ENCODE measurements around the gene PCGF5. TPM values are rescaled to one million over a fixed set of nuclear protein-coding genes. Genes with fewer than 3 reads are reported as not detected.

PCGF5 gene
- polyA plus RNA-seq, 1 experiment = 10.7 TPM

DNA sequence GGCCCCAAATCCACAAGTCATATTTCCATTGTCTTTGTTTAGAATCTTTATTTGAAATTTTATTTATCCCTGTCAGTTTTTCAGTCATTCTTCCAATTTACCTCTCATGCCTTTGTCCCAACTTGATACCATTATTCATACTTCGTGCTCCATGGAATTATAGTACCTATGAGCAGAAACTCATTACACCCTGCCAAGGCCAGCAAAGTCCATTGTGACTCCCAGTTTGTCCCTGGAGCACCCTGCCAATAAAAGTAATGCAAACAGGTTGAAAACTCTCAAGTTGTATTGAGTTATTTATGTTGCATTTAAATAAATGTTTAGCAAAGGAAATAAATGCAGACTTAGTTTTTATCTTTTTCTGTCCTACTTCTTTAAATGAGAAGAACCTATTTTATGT, 19.3 kb downstream of the PCGF5 start:
- ChIA-PET POLR2A (no interaction called here), CTCF (interaction anchor here (1.1 to 1.3 kb wide), 3 partner anchors 11 to 241 kb away, joined by 3 to 4 read pairs (median 3); no protein-coding TSS in a partner anchor)
- TF ChIP-seq, protein P1, sequence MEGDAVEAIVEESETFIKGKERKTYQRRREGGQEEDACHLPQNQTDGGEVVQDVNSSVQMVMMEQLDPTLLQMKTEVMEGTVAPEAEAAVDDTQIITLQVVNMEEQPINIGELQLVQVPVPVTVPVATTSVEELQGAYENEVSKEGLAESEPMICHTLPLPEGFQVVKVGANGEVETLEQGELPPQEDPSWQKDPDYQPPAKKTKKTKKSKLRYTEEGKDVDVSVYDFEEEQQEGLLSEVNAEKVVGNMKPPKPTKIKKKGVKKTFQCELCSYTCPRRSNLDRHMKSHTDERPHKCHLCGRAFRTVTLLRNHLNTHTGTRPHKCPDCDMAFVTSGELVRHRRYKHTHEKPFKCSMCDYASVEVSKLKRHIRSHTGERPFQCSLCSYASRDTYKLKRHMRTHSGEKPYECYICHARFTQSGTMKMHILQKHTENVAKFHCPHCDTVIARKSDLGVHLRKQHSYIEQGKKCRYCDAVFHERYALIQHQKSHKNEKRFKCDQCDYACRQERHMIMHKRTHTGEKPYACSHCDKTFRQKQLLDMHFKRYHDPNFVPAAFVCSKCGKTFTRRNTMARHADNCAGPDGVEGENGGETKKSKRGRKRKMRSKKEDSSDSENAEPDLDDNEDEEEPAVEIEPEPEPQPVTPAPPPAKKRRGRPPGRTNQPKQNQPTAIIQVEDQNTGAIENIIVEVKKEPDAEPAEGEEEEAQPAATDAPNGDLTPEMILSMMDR (IDR thresholded peaks at IDR 0.05; ENCODE audit: insufficient read depth, low read depth, low read length) = no peak
- H3K4me3 ChIP-seq (ENCODE audit: low read depth, low read length) = no peak overlapping the region
- H3K36me3 ChIP-seq (ENCODE audit: control insufficient read depth, insufficient read depth, low read length) = no peaks in the 10 kb centered on the region
- DNase-seq (ENCODE audit: low read depth) = no peak
- H3K27me3 ChIP-seq (ENCODE audit: control insufficient read depth, insufficient read depth, low read length) = no peaks in the 10 kb centered on the region

DNA sequence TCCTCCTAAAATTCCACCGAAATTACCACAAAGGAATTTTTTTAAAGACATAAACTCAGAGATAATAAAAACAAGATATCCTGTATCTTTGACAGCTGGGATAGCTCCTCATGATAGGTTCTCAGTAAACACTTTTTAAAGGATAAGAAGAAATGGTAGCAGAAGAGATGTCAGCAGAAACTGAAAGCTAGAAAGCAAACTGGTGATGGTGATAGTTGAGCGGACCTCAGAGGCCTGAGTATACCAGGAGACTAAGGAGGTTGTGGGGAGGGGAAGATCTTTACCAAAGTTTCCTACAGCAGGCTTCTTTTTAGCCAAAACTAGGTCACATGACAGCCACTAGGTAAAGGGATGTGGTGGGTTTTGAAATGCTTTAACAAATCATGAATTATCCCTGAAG, 22.5 kb downstream of the PCGF5 start:
- Histone ChIP-seq H3K4me3 (ENCODE audit: low read depth, low read length) (no peak overlapping the region), H3K27me3 (ENCODE audit: control insufficient read depth, insufficient read depth, low read length) (no peaks in the 10 kb centered on the region), H3K36me3 (ENCODE audit: control insufficient read depth, insufficient read depth, low read length) (no peaks in the 10 kb centered on the region)
- CTCF ChIA-PET = interaction anchor here (0.7 kb wide), 1 partner anchor 8 kb away, joined by 3 read pairs; no protein-coding TSS in a partner anchor
- TF ChIP-seq, protein P1 (IDR thresholded peaks at IDR 0.05; ENCODE audit: insufficient read depth, low read depth, low read length) = no peak
- POLR2A ChIA-PET = no interaction called here
- no peak for DNase-seq (ENCODE audit: low read depth)

DNA sequence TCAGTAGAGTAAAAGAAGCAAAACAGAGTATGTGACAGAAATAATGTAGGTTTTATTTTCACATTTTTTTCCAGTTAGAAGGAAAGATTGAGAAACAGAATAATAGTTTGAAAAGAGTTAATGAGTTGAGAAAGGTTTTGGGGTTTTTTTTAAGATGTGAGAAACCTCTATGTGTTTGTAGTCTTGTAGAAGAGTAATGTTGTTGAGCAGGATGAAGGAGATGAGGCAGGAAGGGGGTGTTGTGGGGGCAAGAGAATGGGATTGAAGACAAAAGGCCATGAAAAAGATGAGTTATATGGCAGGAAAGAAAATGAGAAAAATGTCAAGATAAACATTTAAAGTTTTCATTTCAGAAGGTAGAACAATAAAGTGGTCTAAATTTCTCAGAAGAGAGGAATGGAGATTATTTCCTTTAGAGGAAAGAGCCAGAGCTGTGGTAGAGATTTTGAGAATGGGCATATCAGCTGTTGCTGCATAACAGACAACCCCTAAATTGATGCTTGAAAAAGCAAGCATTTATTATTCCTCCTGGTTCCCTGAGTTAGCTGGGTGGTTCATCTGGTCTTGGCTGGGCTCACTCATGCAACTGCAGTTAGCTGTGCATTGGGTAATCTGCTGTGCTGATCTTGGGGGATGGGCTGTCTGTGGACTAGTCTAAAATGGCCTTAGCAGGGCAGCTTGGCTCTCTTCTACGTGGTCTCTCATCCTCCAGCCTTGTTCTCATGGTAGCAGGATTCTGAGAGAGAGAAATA, 27.1 kb downstream of the PCGF5 start:
- Histone ChIP-seq H3K4me3 (ENCODE audit: low read depth, low read length) (no peak overlapping the region), H3K36me3 (ENCODE audit: control insufficient read depth, insufficient read depth, low read length) (no peaks in the 10 kb centered on the region), H3K27me3 (ENCODE audit: control insufficient read depth, insufficient read depth, low read length) (no peaks in the 10 kb centered on the region)
- no peak for DNase-seq (ENCODE audit: low read depth)
- TF ChIP-seq, protein P1 (IDR thresholded peaks at IDR 0.05; ENCODE audit: insufficient read depth, low read depth, low read length) = no peak
- ChIA-PET CTCF (interaction anchor here (1.8 to 7.2 kb wide), 3 partner anchors 204 to 336 kb away, joined by 5 to 76 read pairs (median 63); no protein-coding TSS in a partner anchor), POLR2A (no interaction called here)

DNA sequence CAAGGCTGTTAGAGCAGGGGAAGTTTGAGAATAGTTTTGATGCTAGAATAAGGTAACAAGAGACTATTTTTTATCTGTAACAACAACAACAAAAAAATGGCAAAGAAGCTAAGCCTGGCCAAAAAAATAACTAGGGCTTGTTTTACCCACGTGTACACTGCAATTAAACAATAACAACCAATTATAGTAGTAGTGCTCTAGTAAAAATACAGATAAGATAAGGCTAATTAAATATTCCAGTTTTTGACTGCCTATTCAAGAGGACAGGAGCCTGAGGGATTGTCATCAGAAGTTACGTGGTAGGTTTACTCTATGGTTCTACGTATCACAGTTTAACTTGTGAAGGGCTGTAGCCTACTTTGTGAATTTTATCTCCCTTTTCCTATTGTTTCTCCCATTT, 29.2 kb downstream of the PCGF5 start:
- ChIA-PET POLR2A (no interaction called here), CTCF (interaction anchor here (0.7 to 7.2 kb wide), 11 partner anchors 8 to 370 kb away, joined by 4 to 76 read pairs (median 5); no protein-coding TSS in a partner anchor)
- DNase-seq (ENCODE audit: low read depth) = no peak
- H3K36me3 ChIP-seq (ENCODE audit: control insufficient read depth, insufficient read depth, low read length) = peaks cover 2% of the 10 kb centered on the region; the same call in 1 of the 2 replicates
- TF ChIP-seq, protein P1 (IDR thresholded peaks at IDR 0.05; ENCODE audit: insufficient read depth, low read depth, low read length) = no peak
- H3K27me3 ChIP-seq (ENCODE audit: control insufficient read depth, insufficient read depth, low read length) = no peaks in the 10 kb centered on the region
- H3K4me3 ChIP-seq (ENCODE audit: low read depth, low read length) = no peak overlapping the region

DNA sequence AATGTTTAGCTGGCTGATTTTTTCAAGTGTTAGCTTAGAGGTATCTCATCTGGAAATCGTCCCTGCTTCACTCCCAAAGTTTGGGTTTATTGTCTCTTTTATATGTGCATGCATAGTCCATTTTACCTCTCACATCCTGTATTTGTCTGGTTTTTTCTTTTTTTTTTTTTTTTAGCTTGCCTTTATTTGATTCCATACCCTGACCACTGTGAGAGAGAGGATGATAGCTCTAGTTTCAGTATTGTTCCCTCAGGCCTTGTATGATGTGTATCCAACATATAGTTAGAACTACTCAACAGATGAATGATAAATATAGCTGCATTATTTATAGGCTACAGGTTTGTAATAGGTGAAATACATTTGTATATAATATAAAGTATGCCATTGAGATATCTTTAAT, 29.9 kb downstream of the PCGF5 start:
- TF ChIP-seq, protein P1 (IDR thresholded peaks at IDR 0.05; ENCODE audit: insufficient read depth, low read depth, low read length) = no peak
- DNase-seq (ENCODE audit: low read depth) = no peak
- POLR2A ChIA-PET = interaction anchor here (0.6 to 0.7 kb wide), 3 partner anchors 158 to 244 kb away, joined by 5 to 9 read pairs (median 7); no protein-coding TSS in a partner anchor

More for the DNA sequence above, 29.9 kb downstream of the PCGF5 start:
- no peaks in the 10 kb centered on the region for H3K27me3 ChIP-seq (ENCODE audit: control insufficient read depth, insufficient read depth, low read length)
- no peak overlapping the region for H3K4me3 ChIP-seq (ENCODE audit: low read depth, low read length)
- H3K36me3 ChIP-seq (ENCODE audit: control insufficient read depth, insufficient read depth, low read length) = peaks cover 4% of the 10 kb centered on the region
- CTCF ChIA-PET = interaction anchor here (0.7 to 7.2 kb wide), 20 partner anchors 8 to 374 kb away, joined by 3 to 76 read pairs (median 4); no protein-coding TSS in a partner anchor

Measured in BJ (cell line).